HG03045 (cell line): ENCODE data around the gene VEGFB.

Experiments used
- ATAC-seq: cut with Tn5 transposase; IDR thresholded peaks from one replicate; pipeline ENCODE4 v1.9.1; 2021; ENCODE audit warnings: mild to moderate bottlenecking, moderate library complexity; ENCODE audit not compliant: unreplicated experiment

The VEGFB gene

DNA sequence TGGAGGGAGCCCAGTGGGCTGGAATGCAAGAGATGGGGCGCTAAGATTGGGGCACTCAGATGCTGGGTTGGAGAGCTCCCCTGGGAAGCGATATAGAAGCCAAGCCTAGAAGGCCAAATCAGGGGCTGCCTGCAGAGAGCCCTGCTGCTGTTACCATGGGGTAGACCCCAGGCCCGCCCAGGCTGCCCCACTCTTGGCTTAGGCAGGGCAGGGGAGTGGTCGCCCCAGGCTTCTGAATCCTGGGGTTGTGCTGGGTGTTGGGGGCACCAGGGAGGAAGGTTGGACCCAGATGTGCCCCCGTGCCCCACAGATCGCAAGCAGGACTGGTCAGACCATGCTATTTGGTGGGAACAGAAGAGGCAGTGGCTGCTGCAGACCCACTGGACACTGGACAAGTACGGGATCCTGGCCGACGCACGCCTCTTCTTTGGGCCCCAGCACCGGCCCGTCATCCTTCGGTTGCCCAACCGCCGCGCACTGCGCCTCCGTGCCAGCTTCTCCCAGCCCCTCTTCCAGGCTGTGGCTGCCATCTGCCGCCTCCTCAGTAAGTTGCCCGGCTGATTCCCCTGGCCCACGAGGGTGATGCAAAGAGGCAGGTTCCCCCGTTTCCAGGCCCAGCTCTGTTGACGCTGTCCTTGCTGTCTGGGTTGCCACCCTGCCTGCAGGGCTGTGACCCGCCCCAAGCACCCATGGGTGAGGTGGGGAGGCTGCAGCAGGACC, 23.9 kb upstream of the VEGFB start:
- no peak for ATAC-seq

- ATAC-seq, result no peak
Observed at GRCh38 chr11:64211181-64211872, 23.1 kb upstream of the VEGFB start.

GRCh38 chr11:64216879-64217278, 17.5 kb upstream of the VEGFB start:
- ATAC-seq, result no peak

- ATAC-seq, result no peak
Observed at GRCh38 chr11:64218628-64219353, 15.6 kb upstream of the VEGFB start.

DNA sequence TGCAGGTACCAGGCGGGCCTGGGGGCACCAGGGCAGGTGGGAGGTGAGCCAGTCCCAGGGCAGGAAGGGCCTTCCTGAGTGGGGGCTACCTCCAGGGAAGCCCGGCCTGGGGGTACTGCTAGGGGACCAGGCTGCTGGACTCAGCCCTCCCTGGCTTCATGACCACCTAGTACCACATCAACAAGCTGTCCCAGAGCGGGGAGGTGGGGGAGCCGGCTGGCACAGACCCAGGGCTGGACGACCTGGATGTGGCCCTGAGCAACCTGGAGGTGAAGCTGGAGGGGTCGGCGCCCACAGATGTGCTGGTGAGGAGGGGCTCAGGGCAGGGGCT, 15.1 kb upstream of the VEGFB start:
- no peak for ATAC-seq

- ATAC-seq, result no peak
Observed at GRCh38 chr11:64219755-64220154, 14.6 kb upstream of the VEGFB start.

- ATAC-seq, result no peak
Observed at GRCh38 chr11:64220271-64220670, 14.1 kb upstream of the VEGFB start.

- ATAC-seq, result no peak
Observed at GRCh38 chr11:64220798-64221197, 13.6 kb upstream of the VEGFB start.

- ATAC-seq, result no peak
Observed at GRCh38 chr11:64222651-64223000, 11.8 kb upstream of the VEGFB start.

DNA sequence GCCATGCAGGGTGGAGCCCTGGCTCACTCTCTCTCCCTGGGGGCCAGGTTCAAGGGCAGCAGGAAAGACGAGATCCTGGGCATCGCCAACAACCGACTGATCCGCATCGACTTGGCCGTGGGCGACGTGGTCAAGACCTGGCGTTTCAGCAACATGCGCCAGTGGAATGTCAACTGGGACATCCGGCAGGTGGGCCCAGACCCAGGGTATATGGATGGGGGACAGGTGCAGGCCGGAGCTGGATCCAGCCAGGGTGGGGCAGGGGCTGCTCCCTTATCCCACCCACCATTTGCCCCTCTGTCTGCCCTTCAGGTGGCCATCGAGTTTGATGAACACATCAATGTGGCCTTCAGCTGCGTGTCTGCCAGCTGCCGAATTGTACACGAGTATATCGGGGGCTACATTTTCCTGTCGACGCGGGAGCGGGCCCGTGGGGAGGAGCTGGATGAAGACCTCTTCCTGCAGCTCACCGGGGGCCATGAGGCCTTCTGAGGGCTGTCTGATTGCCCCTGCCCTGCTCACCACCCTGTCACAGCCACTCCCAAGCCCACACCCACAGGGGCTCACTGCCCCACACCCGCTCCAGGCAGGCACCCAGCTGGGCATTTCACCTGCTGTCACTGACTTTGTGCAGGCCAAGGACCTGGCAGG, 11.3 kb upstream of the VEGFB start:
- no peak for ATAC-seq

DNA sequence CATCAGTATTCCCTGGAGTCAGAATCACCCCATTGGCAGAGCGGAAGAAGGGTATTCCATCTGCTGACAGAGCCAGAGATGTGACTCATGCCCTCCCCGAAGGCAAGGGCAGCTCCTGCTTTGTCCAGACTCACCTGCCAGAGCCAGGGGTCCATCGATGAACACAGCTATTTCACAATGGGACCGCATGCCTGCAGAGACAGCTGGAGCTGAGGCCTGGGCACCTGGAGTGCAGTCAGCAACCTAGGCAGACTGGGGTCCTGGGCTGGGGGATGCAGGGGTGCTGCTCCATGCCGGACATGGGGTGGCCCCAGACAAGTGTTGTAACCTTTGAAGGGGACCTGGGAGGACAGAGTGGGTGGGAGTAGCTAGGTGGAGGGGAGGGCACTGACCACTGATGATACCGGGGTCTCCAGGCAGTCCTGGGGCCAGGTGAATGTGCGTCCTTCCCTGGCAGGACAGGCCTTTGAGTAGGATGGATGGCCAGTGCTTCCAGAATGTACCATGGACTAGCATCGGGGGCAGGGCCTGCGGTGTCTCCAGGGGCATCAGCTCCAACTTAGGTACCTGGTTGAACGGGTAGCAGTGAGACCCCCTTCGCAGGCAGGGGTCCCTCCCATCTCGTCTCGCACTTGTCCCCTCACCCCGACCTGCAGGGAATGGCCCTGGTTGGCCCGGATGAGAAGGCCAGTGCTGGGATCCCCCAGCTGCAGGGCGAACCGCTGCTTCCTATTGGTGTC, 10.1 kb upstream of the VEGFB start:
- no peak for ATAC-seq

DNA sequence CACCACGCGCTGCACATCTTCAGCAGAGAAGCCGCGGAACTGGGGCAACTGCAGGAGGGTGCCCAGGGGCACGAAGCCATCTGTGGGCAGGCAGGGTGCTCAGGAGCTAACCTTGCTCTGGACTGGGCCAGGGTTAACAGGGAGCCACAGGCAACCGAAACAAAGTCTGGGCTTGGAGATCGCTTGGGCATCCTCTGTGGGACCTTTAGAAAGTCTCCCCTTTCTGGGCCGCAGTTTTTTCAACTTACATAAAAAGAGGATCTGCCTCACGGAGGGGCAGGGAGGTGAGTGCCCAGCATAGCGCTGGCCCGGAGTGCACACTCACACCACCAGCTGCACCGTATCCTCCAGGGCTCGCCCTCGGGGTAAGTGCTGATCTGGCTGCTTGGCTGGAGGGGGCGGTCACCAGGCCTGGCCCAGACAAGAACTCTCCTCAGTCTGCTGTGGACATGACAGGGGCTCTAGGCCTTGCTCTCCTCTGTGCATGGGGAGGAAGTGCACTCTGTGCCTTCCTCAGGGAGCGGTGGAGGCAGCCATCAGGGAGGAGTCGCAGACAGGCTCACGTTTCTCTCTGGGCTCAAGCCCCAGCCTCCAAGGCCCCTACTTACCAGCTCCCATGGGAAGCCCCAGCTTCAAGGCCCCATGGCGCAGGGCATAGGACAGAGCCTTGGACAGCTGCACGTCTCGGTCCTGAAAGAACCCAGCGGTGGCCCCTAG, 9.3 kb upstream of the VEGFB start:
- ATAC-seq, result no peak

- ATAC-seq, result peak; percentile 41
Observed at GRCh38 chr11:64225608-64226506, 8.5 kb upstream of the VEGFB start, which contains the start of the genes NUDT22 and TRPT1. Gene NUDT22 (plus strand): TSS chr11:64226274. CDS start chr11:64226653, 379 bp downstream. Gene TRPT1 (minus strand): TSS chr11:64226186. CDS start chr11:64225860, 326 bp downstream.

DNA sequence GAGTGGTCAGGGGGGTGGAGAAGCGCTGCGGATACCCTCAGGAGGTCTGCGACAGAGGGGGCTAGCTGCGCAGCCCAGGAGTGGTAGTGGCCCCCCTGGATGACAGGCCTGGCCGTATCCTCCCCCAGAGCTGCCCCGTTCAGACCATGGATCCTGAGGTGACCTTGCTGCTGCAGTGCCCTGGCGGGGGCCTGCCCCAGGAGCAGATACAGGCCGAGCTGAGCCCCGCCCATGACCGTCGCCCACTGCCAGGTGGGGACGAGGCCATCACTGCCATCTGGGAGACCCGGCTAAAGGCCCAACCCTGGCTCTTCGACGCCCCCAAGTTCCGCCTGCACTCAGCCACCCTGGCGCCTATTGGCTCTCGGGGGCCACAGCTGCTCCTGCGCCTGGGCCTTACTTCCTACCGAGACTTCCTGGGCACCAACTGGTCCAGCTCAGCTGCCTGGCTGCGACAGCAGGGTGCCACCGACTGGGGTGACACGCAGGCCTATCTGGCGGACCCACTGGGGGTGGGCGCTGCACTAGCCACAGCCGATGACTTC, 7.8 kb upstream of the VEGFB start:
- ATAC-seq, result peak; percentile 27

GRCh38 chr11:64227405-64227956, 6.9 kb upstream of the VEGFB start:
- no peak for ATAC-seq

DNA sequence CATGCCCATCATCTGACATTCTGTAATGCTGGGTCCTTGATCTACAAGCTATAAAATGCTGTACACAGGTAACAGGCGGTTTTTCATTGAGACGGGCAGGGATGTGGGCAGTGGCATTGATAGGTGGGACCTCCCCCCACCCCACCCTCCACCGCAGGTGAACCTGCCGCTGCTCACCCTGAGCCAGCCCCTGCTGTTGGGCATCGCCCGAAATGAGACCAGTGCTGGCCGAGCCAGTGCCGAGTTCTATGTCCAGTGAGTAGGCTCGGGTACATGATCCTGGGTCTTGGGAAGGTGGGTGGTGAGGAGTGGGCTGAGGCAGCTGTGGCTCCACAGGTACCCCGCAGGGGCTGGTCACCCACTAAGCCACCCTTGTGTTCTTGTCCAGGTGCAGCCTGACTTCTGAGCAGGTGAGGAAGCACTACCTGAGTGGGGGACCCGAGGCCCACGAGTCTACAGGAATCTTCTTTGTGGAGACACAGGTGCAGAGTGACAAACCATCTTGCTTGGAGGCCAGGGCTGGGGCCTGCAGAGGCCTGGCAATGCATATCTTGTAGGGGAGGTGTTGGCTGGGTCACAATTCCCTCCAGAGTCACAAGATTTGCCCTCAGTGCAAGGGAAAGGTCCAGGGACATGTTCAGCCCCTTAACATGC, 5.2 kb upstream of the VEGFB start:
- no peak for ATAC-seq

- no peak for ATAC-seq
Observed at GRCh38 chr11:64229744-64230170, 4.6 kb upstream of the VEGFB start.
